Keratinocyte (primary cell): ENCODE measurements around the gene TNP2.
"Not testable (repeated sequence)": the region's sequence is repeated elsewhere in the genome, so short reads cannot be mapped to it uniquely, and the experiment has no call there.

Experiments used
- EZH2 ChIP-seq: IDR thresholded peaks from one replicate; pipeline ENCODE4 v1.6.1; 2012; ENCODE audit warnings: inconsistent platforms, mild to moderate bottlenecking, low read length, moderate library complexity
- TF ChIP-seq, protein P1 (sequence below), 3 experiments: IDR thresholded peaks in 1 of 3; conservative IDR thresholded peaks in 1 of 3; optimal IDR thresholded peaks in 1 of 3; 2 replicates in 2 of 3; 3 replicates in 1 of 3; pipeline versions ENCODE3 to v1.5.1; 2011; ENCODE audit warnings: low read length in 3 of 3, mild to moderate bottlenecking in 3 of 3, moderate library complexity in 2 of 3, control low read depth in 1 of 3, inconsistent platforms in 1 of 3; ENCODE audit not compliant: insufficient read depth in 2 of 3; ENCODE audit errors: extremely low read depth in 1 of 3

DNA sequence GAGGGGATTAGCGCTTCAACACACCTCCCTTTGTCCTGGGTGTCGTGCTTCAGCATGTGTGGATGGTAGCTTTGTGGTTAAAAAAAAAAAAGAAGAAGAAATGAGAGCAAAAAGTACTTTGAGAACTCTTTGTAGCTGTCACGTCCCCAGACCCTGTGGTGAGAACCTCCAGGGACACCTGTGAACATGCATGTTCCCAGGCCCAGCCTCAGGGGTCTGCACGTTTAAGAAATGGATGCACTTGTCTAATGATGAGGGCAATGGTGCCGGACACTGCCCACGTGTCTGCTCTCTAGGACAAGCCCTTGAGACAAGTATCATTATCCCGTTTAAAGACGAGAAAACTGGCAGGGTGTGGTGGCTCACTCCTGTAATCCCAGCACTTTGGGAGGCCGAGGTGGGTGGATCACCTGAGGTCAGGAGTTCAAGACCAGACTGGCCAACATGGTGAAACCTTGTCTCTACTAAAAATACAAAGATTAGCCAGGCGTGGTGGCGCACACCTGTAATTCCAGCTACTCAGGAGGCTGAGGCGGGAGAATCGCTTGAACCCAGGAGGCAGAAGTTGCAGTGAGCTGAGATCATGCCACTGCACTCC is 29.9 kb upstream of the TNP2 start:
- TF ChIP-seq, protein P1, sequence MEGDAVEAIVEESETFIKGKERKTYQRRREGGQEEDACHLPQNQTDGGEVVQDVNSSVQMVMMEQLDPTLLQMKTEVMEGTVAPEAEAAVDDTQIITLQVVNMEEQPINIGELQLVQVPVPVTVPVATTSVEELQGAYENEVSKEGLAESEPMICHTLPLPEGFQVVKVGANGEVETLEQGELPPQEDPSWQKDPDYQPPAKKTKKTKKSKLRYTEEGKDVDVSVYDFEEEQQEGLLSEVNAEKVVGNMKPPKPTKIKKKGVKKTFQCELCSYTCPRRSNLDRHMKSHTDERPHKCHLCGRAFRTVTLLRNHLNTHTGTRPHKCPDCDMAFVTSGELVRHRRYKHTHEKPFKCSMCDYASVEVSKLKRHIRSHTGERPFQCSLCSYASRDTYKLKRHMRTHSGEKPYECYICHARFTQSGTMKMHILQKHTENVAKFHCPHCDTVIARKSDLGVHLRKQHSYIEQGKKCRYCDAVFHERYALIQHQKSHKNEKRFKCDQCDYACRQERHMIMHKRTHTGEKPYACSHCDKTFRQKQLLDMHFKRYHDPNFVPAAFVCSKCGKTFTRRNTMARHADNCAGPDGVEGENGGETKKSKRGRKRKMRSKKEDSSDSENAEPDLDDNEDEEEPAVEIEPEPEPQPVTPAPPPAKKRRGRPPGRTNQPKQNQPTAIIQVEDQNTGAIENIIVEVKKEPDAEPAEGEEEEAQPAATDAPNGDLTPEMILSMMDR (optimal IDR thresholded peaks at IDR 0.05 in 1 of 3, IDR thresholded peaks at IDR 0.05 in 1 of 3, conservative IDR thresholded peaks at IDR 0.05 in 1 of 3; ENCODE audit: extremely low read depth in 1 of 3, insufficient read depth in 2 of 3, low read length in 3 of 3): not testable (repeated sequence)
- TF ChIP-seq EZH2: not testable (repeated sequence)
